K562 (cell line): ENCODE data around the gene CYP17A1. TPM values are rescaled to one million over a fixed set of nuclear protein-coding genes. Genes with fewer than 3 reads are reported as not detected.

Experiments used
- ATF1 ChIP-seq, 2 experiments: fragments of 450-650 bp in 1 of 2; IDR thresholded peaks; 2 replicates each; pipeline ENCODE4 v1.6.1; 2016; ENCODE audit warnings: missing compliant biosample characterization in 1 of 2, missing genetic modification characterization in 1 of 2
- FOXP1 ChIP-seq: sonication (generic); formaldehyde crosslinking; IDR thresholded peaks from 2 replicates; pipeline ENCODE4 v1.8.0; 2022; ENCODE audit warnings: mild to moderate bottlenecking, missing genetic modification reagents
- HDAC6 ChIP-seq: IDR thresholded peaks from 2 replicates; pipeline ENCODE4 v1.6.1; 2012; ENCODE audit warnings: low read depth, mild to moderate bottlenecking, control low read depth, inconsistent platforms, low read length, moderate library complexity
- KLF16 ChIP-seq: IDR thresholded peaks from 2 replicates; pipeline ENCODE4 v1.6.1; 2016; ENCODE audit warnings: antibody characterized with exemption
- L3MBTL2 ChIP-seq: fragments of 450-650 bp; IDR thresholded peaks from 2 replicates; pipeline ENCODE4 v1.6.1; 2016; ENCODE audit warnings: mild to moderate bottlenecking, moderate library complexity
- MEF2A ChIP-seq: IDR thresholded peaks from 2 replicates; pipeline ENCODE4 v1.6.1; 2011; ENCODE audit warnings: low read depth, mild to moderate bottlenecking, low read length, moderate library complexity; ENCODE audit not compliant: control insufficient read depth
- MTA2 ChIP-seq: fragments of 450-650 bp; IDR thresholded peaks from 2 replicates; pipeline ENCODE4 v1.6.1; 2016; ENCODE audit warnings: low read depth
- MYC ChIP-seq, 2 experiments: fragments of 250-450 bp in 1 of 2; sonication (Bioruptor Pico) in 1 of 2; IDR thresholded peaks; 2 replicates each; pipeline versions ENCODE4 v1.5.1 to v1.6.1; 2012 to 2021; ENCODE audit warnings: low read depth in 2 of 2, borderline replicate concordance in 1 of 2, improper control_type of control experiment in 1 of 2, low read length in 1 of 2, mild to moderate bottlenecking in 1 of 2, moderate library complexity in 1 of 2
- PKNOX1 ChIP-seq: fragments of 450-650 bp; IDR thresholded peaks from 2 replicates; pipeline ENCODE4 v1.6.1; 2016
- YY1 ChIP-seq, 3 experiments: IDR thresholded peaks; 2 replicates each; pipeline ENCODE4 v1.6.1; 2011; ENCODE audit warnings: low read length in 2 of 3, mild to moderate bottlenecking in 2 of 3, moderate library complexity in 2 of 3, borderline replicate concordance in 1 of 3, control low read depth in 1 of 3, low read depth in 1 of 3; ENCODE audit not compliant: insufficient read depth in 3 of 3, insufficient replicate concordance in 2 of 3, control insufficient read depth in 1 of 3, insufficient read length in 1 of 3; ENCODE audit errors: extremely low read depth in 1 of 3
- ZNF592 ChIP-seq: fragments of 450-650 bp; IDR thresholded peaks from 2 replicates; pipeline ENCODE4 v1.6.1; 2017; ENCODE audit warnings: antibody characterized with exemption, mild to moderate bottlenecking
- polyA plus RNA-seq, 8 experiments: library from polyadenylated mRNA; depleted of rRNA in 4 of 8; stranded (reverse) in 5 of 8; unstranded in 3 of 8; fragments of >200 nt; fragmentation: Nextera tagmentation in 2 of 8; fragmentation: Illumina TruSeq in 1 of 8; extraction: Ambion mirVana in 2 of 8; extraction: Trizol in 1 of 8; gene quantifications; 2 replicates each; pipeline versions ENCODE4 v1.2.1 to v1.2.3, GENCODE V29; 2011 to 2014; ENCODE audit warnings: inconsistent platforms in 1 of 8, missing spikeins in 1 of 8
- total RNA-seq, 7 experiments: library from RNA; depleted of rRNA in 6 of 7; stranded (reverse); fragments of >200 nt in 6 of 7; fragmentation: Illumina TruSeq in 2 of 7; extraction: Trizol in 2 of 7; gene quantifications; 2 replicates each; pipeline versions ENCODE4 v1.2.1 to v1.2.3, GENCODE V29; 2011 to 2021; ENCODE audit warnings: low replicate concordance in 1 of 7

The CYP17A1 gene
- total and polyA plus RNA-seq, 9 of the 15 experiments (the other 6 are each of a cell fraction or from before 2014, with no cell fraction given) = 2.3 TPM; not detected in 8

DNA sequence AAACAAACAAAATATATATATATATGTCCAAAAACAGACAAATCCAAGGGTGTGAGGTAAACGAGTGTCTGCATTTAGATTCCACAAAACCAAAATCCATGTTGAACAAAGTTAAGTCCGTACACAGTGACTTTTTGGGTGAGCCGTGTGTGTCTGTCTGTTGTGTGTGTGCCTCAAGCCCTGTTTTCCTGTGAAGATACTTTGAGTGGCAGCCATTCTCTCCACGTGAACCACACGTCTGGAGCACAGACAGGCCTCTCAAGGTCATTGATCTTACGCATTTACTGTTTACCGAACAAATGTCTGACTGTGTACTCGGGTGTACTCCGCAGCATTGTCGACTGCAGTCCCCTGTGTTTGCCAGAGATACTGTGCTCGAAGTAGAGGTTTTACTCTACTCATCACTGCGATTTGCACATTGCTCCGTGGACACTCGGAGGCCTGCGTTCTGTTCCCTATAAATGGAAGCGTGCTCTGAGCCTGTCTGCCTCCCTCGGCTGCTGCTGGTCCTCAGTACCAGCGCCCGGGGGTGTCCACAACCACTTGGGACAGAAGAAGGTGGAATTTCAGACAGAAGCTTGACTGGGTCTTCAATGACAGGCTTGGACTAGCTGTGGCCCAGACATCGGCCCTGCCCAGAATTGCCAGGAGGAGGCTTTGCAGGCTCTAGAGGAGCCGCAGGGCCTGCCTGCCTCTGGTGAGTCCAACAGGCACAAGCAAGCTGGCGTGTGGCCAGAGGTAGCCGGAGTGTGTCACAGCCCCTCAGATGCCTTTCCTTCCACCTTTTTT is 22.1 kb downstream of the CYP17A1 start (continued):
- TF ChIP-seq ZNF592 = 0 out of 2 replicates have a peak, but pooled peaks have one; percentile 60
- TF ChIP-seq MTA2 = no peak
- TF ChIP-seq YY1 (IDR thresholded peaks at IDR 0.05; ENCODE audit: borderline replicate concordance in 1 of 3, control insufficient read depth in 1 of 3, extremely low read depth in 1 of 3, insufficient read depth in 3 of 3, insufficient read length in 1 of 3, insufficient replicate concordance in 2 of 3, low read depth in 1 of 3, low read length in 2 of 3) = peak in 1 of 3 experiments; percentile 14
- no peak for TF ChIP-seq ATF1 (CRISPR knock-in tag; IDR thresholded peaks at IDR 0.05)
- no peak for TF ChIP-seq ATF1 (tag; IDR thresholded peaks at IDR 0.05)
- no peak for TF ChIP-seq MEF2A
- peak; percentile 71 for TF ChIP-seq PKNOX1
- no peak for TF ChIP-seq MYC (IDR thresholded peaks at IDR 0.05; ENCODE audit: low read depth, low read length)
- TF ChIP-seq MYC (CRISPR knock-in tag; IDR thresholded peaks at IDR 0.05; ENCODE audit: borderline replicate concordance, low read depth) = no peak
- no peak for TF ChIP-seq HDAC6
- TF ChIP-seq FOXP1 (CRISPR knock-in tag) = no peak
- peak; percentile 20; the same call in 1 of the 2 replicates for TF ChIP-seq L3MBTL2
- TF ChIP-seq KLF16 = no peak
